PC-9 (cell line): ENCODE results near the gene UBE2L3. TPM values are rescaled to one million over a fixed set of nuclear protein-coding genes. Genes with fewer than 3 reads are reported as not detected.

ENCODE experiments used
- BruUV-seq: library from RNA; stranded (reverse); fragments of 400-500 nt; replicated peaks from 2 replicates; lab custom pipeline; 2021; lab: Mats Ljungman, UMichigan
- CTCF ChIA-PET: fragments of 300-600 bp; sonication (Branson Sonifier 250); formaldehyde crosslinking; loops from one replicate; lab custom pipeline; 2022; ENCODE audit warnings: antibody characterized with exemption; lab: Charles Lee
- POLR2A ChIA-PET: fragments of 300-600 bp; sonication (Branson Sonifier 250); formaldehyde crosslinking; loops from one replicate; lab custom pipeline; 2022; ENCODE audit warnings: antibody characterized with exemption; ENCODE audit not compliant: unreplicated experiment; lab: Charles Lee
- DNase-seq, 2 experiments: peaks; one replicate each; pipeline versions ENCODE4 v3.0.0 to v3.0.0-alpha.2; 2015 to 2022; ENCODE audit warnings: mixed read lengths in 1 of 2
- H2AFZ ChIP-seq: fragments of 200-600 bp; sonication (generic); 2 replicates; pipeline ENCODE4 v1.8.1; 2017; ENCODE audit warnings: antibody characterized with exemption
- H3F3A ChIP-seq: fragments of 200-600 bp; sonication (generic); 2 replicates; pipeline ENCODE4 v1.8.1; 2017; ENCODE audit warnings: antibody characterized with exemption, mild to moderate bottlenecking, low read depth; ENCODE audit not compliant: insufficient read depth
- H3K27ac ChIP-seq: fragments of 200-600 bp; sonication (generic); 2 replicates; pipeline ENCODE4 v1.6.1; 2016; ENCODE audit warnings: mixed run types
- H3K27me3 ChIP-seq: fragments of 200-600 bp; sonication (generic); 2 replicates; pipeline ENCODE4 v1.6.1; 2016; ENCODE audit warnings: low read depth, mixed run types; ENCODE audit not compliant: insufficient read depth
- H3K36me3 ChIP-seq: fragments of 200-600 bp; sonication (generic); 2 replicates; pipeline ENCODE4 v1.6.1; 2016; ENCODE audit warnings: low read depth, mixed run types
- H3K4me1 ChIP-seq: fragments of 200-600 bp; sonication (generic); replicated peaks from 2 replicates; pipeline ENCODE4 v1.6.1; 2016; ENCODE audit warnings: mixed run types; ENCODE audit not compliant: insufficient read depth
- H3K4me2 ChIP-seq: fragments of 200-600 bp; sonication (generic); 2 replicates; pipeline ENCODE4 v1.6.1; 2017; ENCODE audit warnings: mixed run types
- H3K4me3 ChIP-seq: fragments of 200-600 bp; sonication (generic); 2 replicates; pipeline ENCODE4 v1.6.1; 2016; ENCODE audit warnings: mixed run types
- H3K79me2 ChIP-seq: fragments of 200-600 bp; sonication (generic); 2 replicates; pipeline ENCODE4 v1.6.1; 2017; ENCODE audit warnings: low read depth, mixed run types
- H3K9me2 ChIP-seq: fragments of 200-600 bp; sonication (generic); 2 replicates; pipeline ENCODE4 v1.8.1; 2017; ENCODE audit warnings: mild to moderate bottlenecking; ENCODE audit not compliant: insufficient read depth
- H3K9me3 ChIP-seq: fragments of 200-600 bp; sonication (generic); 2 replicates; pipeline ENCODE4 v1.8.1; 2016; ENCODE audit warnings: low read depth; ENCODE audit not compliant: insufficient read depth
- H4K20me1 ChIP-seq: fragments of 200-600 bp; sonication (generic); 2 replicates; pipeline ENCODE4 v1.8.1; 2017; ENCODE audit not compliant: insufficient read depth
- CTCF ChIP-seq: fragments of 200-600 bp; sonication (generic); conservative IDR thresholded peaks from 2 replicates; pipeline ENCODE4 v1.6.1; 2017; ENCODE audit warnings: mixed run types, antibody characterized with exemption, mild to moderate bottlenecking, moderate library complexity
- EZH2 ChIP-seq: fragments of 200-600 bp; sonication (generic); IDR thresholded peaks from 2 replicates; pipeline ENCODE4 v1.8.0; 2017; ENCODE audit warnings: antibody characterized with exemption, low read depth
- intact Hi-C: fragments of 100-400 bp; cut with micrococcal nuclease; formaldehyde crosslinking; loops from one replicate; pipeline ENCODE4 v1.10.0; 2022; ENCODE audit not compliant: unreplicated experiment
- total RNA-seq: library from RNA; stranded (reverse); gene quantifications from 2 replicates; pipeline ENCODE4 v1.2.3, GENCODE V29; 2021

Gene UBE2L3
- total RNA-seq, 1 experiment from 2014 or later, result 55.8 TPM

- peaks cover 48% of the 10 kb centered on the region for H3F3A ChIP-seq
- no peak overlapping the region for H3K4me2 ChIP-seq
- H3K79me2 ChIP-seq, result peaks cover 36% of the 10 kb centered on the region
- H4K20me1 ChIP-seq, result peaks cover 58% of the 10 kb centered on the region
- no peaks in the 10 kb centered on the region for H3K9me3 ChIP-seq
- no peak overlapping the region for H3K27ac ChIP-seq
- H3K4me1 ChIP-seq, result peaks cover 7% of the 10 kb centered on the region; the same call in 1 of the 2 replicates
- POLR2A ChIA-PET, result no interaction called here
- H3K4me3 ChIP-seq, result no peak overlapping the region
- no TSS peak for BruUV-seq
- H3K36me3 ChIP-seq, result no peaks in the 10 kb centered on the region
- H2AFZ ChIP-seq, result no peak overlapping the region
- TF ChIP-seq EZH2 (no peak), CTCF (peak; percentile 57)
- H3K27me3 ChIP-seq, result no peaks in the 10 kb centered on the region
- no peak for DNase-seq
- H3K9me2 ChIP-seq, result no peaks in the 10 kb centered on the region
- intact Hi-C loops, result no loop called here
- CTCF ChIA-PET, result no interaction called here
These were observed 56.8 kb downstream of the UBE2L3 start for GRCh38 chr22:21624120-21624879.

GRCh38 chr22:21624880-21625791 is 57.6 kb downstream of the UBE2L3 start:
- H3K79me2 ChIP-seq, result peaks cover 36% of the 10 kb centered on the region
- H3K4me3 ChIP-seq, result no peak overlapping the region
- H3K4me2 ChIP-seq, result no peak overlapping the region
- POLR2A ChIA-PET, result no interaction called here
- no peaks in the 10 kb centered on the region for H3K9me2 ChIP-seq
- no TSS peak for BruUV-seq
- TF ChIP-seq EZH2 (no peak), CTCF (no peak)
- no peaks in the 10 kb centered on the region for H3K27me3 ChIP-seq
- intact Hi-C loops, result no loop called here
- no peak overlapping the region for H2AFZ ChIP-seq
- H3K4me1 ChIP-seq, result peaks cover 7% of the 10 kb centered on the region; the same call in 1 of the 2 replicates
- no peak overlapping the region for H3K27ac ChIP-seq
- H3K36me3 ChIP-seq, result no peaks in the 10 kb centered on the region
- no peaks in the 10 kb centered on the region for H3K9me3 ChIP-seq
- peaks cover 48% of the 10 kb centered on the region for H3F3A ChIP-seq
- CTCF ChIA-PET, result interaction anchor here (0.5 kb wide), 1 partner anchor 169 kb away, joined by 3 read pairs; no protein-coding TSS in a partner anchor
- H4K20me1 ChIP-seq, result peaks cover 53% of the 10 kb centered on the region
- no peak for DNase-seq

DNA sequence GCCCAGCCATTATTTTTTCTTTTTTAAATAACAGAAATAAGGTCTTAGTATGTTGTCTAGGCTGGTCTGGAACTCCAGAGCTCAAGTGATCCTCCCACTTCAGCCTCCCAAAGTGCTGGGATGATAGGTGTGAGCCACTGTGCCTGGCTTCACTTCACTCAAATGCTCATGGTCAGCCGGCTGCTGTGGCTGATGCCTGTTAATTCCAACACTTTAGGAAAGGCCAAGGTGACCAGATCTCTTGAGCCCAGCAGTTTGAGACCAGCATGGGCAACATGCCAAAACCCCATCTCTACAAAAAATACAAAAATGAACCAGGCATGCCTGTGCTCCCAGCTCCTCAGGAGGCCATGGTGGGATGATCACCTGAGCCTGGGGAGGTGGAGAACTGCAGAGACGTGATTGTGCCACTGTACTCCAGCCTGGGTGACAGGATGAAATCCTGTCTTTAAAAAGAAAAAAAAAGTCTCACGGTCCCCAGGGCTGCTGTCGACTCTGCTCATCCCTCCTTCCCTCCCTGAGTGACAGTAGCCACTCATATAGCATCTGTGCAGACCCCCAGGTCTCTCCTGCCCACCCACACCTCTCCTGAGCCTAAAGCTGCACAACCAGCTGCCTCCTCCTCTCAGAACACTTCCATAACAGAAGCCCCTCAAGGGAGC is 58.7 kb downstream of the UBE2L3 start:
- no peak overlapping the region for H3K4me2 ChIP-seq
- no peak overlapping the region for H3K4me3 ChIP-seq
- H3K27ac ChIP-seq, result no peak overlapping the region
- peaks cover 36% of the 10 kb centered on the region for H3K79me2 ChIP-seq
- no peaks in the 10 kb centered on the region for H3K27me3 ChIP-seq
- DNase-seq, result no peak
- H3K4me1 ChIP-seq, result peaks cover 7% of the 10 kb centered on the region; the same call in 1 of the 2 replicates
- H2AFZ ChIP-seq, result no peak overlapping the region
- H4K20me1 ChIP-seq, result peaks cover 43% of the 10 kb centered on the region
- no peaks in the 10 kb centered on the region for H3K36me3 ChIP-seq
- ChIA-PET CTCF (interaction anchor here (0.5 to 1.2 kb wide), 2 partner anchors 16 to 172 kb away, joined by 4 read pairs; partner anchors contain the start of gene SDF2L1), POLR2A (interaction anchor here (0.6 kb wide), 1 partner anchor 460 kb away, joined by 3 read pairs; no protein-coding TSS in a partner anchor)
- no TSS peak for BruUV-seq
- intact Hi-C loops, result no loop called here
- peaks cover 44% of the 10 kb centered on the region for H3F3A ChIP-seq
- TF ChIP-seq CTCF, result no peak
- no peak for TF ChIP-seq EZH2
- H3K9me2 ChIP-seq, result no peaks in the 10 kb centered on the region
- no peaks in the 10 kb centered on the region for H3K9me3 ChIP-seq
